SK-N-DZ (cell line): ENCODE results near the gene PRR12. TPM values are rescaled to one million over a fixed set of nuclear protein-coding genes. Genes with fewer than 3 reads are reported as not detected.

Experiments used
- DNase-seq: peaks from one replicate; pipeline ENCODE4 v3.0.0-alpha.2; 2015; ENCODE audit warnings: low spot score
- polyA plus RNA-seq, 2 experiments: library from polyadenylated mRNA; depleted of rRNA; stranded (reverse); fragments of >200 nt; gene quantifications; 2 replicates each; pipeline ENCODE4 v1.2.3, GENCODE V29; 2014

Gene PRR12
- polyA plus RNA-seq (2014; cell fraction: cytosol; rRNA removed) = 1.3 and 2.3 TPM in 2 replicates
- 2.0 and 3.1 TPM in 2 replicates for polyA plus RNA-seq (2014; cell fraction: nucleus; rRNA removed)

GRCh38 chr19:49590971-49591730 lies at the start of gene PRR12:
Gene PRR12, plus strand, starts transcription at chr19:49591182. Its CDS starts 473 bp downstream, at chr19:49591655.
- DNase-seq = peak; percentile 48

- no peak for DNase-seq
Observed at GRCh38 chr19:49541914-49542313, 49.1 kb upstream of the PRR12 start.

GRCh38 chr19:49542446-49542845 lies 48.5 kb upstream of the PRR12 start:
- no peak for DNase-seq

- no peak for DNase-seq
Observed at GRCh38 chr19:49543032-49543431, 48.0 kb upstream of the PRR12 start.

GRCh38 chr19:49544154-49544553 lies 46.8 kb upstream of the PRR12 start:
- no peak for DNase-seq

- DNase-seq = peak; percentile 75
Observed at GRCh38 chr19:49546825-49547565, 44.0 kb upstream of the PRR12 start.

GRCh38 chr19:49549045-49549444 lies 41.9 kb upstream of the PRR12 start:
- DNase-seq = no peak

- no peak for DNase-seq
Observed at GRCh38 chr19:49551531-49551930, 39.5 kb upstream of the PRR12 start.

GRCh38 chr19:49552749-49553148 lies 38.2 kb upstream of the PRR12 start:
- DNase-seq = no peak

GRCh38 chr19:49553451-49554271 lies 37.3 kb upstream of the PRR12 start:
- DNase-seq = no peak

- no peak for DNase-seq
Observed at GRCh38 chr19:49554701-49555181, 36.2 kb upstream of the PRR12 start.

GRCh38 chr19:49555600-49556411 lies 35.2 kb upstream of the PRR12 start:
- no peak for DNase-seq

GRCh38 chr19:49556412-49557398 lies 34.3 kb upstream of the PRR12 start:
- DNase-seq = no peak

- no peak for DNase-seq
Observed at GRCh38 chr19:49557641-49558325, 33.2 kb upstream of the PRR12 start.

GRCh38 chr19:49558591-49558990 lies 32.4 kb upstream of the PRR12 start:
- DNase-seq = no peak

- DNase-seq = no peak
Observed at GRCh38 chr19:49559443-49559842, 31.5 kb upstream of the PRR12 start.

GRCh38 chr19:49559928-49560327 lies 31.1 kb upstream of the PRR12 start:
- DNase-seq = no peak

GRCh38 chr19:49560358-49560900 lies 30.6 kb upstream of the PRR12 start:
- no peak for DNase-seq

- no peak for DNase-seq
Observed at GRCh38 chr19:49564616-49565045, 26.4 kb upstream of the PRR12 start.
